Stimulated activated CD4-positive, alpha-beta T cell treated with anti-CD3 and anti-CD28 coated beads, Interleukin-15, amount 100 ng/mL, for 1 hour (primary cell): ENCODE results near the gene KAZALD1.

ENCODE experiments used
- DNase-seq, 2 donors: peaks; one replicate each; pipeline ENCODE4 v3.0.0-alpha.2; 2020; ENCODE audit warnings: low read depth in 1 of 2, low spot score in 1 of 2

The KAZALD1 gene

GRCh38 chr10:101046332-101047238 lies 15.2 kb upstream of the KAZALD1 start:
- DNase-seq = no peak

GRCh38 chr10:101047268-101047667 lies 14.5 kb upstream of the KAZALD1 start:
- no peak for DNase-seq

GRCh38 chr10:101047961-101048892 lies 13.6 kb upstream of the KAZALD1 start:
- DNase-seq = no peak

- DNase-seq = peak; percentile 59 to 75
These were observed 11.3 kb upstream of the KAZALD1 start for GRCh38 chr10:101050208-101051069.

GRCh38 chr10:101052285-101052684 lies 9.5 kb upstream of the KAZALD1 start:
- DNase-seq = no peak

GRCh38 chr10:101053516-101053915 lies 8.3 kb upstream of the KAZALD1 start:
- no peak for DNase-seq

- no peak for DNase-seq
These were observed 7.4 kb upstream of the KAZALD1 start for GRCh38 chr10:101054351-101054750.

- no peak for DNase-seq
These were observed 6.9 kb upstream of the KAZALD1 start for GRCh38 chr10:101054876-101055275.

GRCh38 chr10:101055411-101055810 lies 6.4 kb upstream of the KAZALD1 start:
- no peak for DNase-seq

- DNase-seq = no peak
These were observed 5.2 kb upstream of the KAZALD1 start for GRCh38 chr10:101056365-101057151.

GRCh38 chr10:101060036-101060950 lies 1.5 kb upstream of the KAZALD1 start:
- peak; percentile 83 to 85 for DNase-seq

GRCh38 chr10:101060951-101061623 lies 702 bp upstream of the KAZALD1 start:
- peak; percentile 5 to 84 for DNase-seq

- DNase-seq = peak; percentile 11 to 45
These were observed 652 bp downstream of the KAZALD1 start for GRCh38 chr10:101062232-101063049.

GRCh38 chr10:101063050-101063525 lies 1.3 kb downstream of the KAZALD1 start:
- DNase-seq = no peak

- DNase-seq = no peak
These were observed 2.0 kb downstream of the KAZALD1 start for GRCh38 chr10:101063548-101064414.

GRCh38 chr10:101064415-101065030 lies 2.7 kb downstream of the KAZALD1 start:
- no peak for DNase-seq
